Stimulated activated naive CD8-positive, alpha-beta T cell treated with anti-CD3 and anti-CD28 coated beads, Interleukin-15, amount 100 ng/mL, for 72 hours (primary cell): Measurements from ENCODE around the gene GRIA4.

Experiments
- ATAC-seq: fragments of 150-1000 bp; cut with Tn5 transposase; 2 replicates; pipeline ENCODE4 v1.10.0; 2021; ENCODE audit warnings: mild to moderate bottlenecking, moderate library complexity
- DNase-seq, 2 donors: peaks; one replicate each; pipeline ENCODE4 v3.0.0; 2021 to 2022
- H3K27ac Mint-ChIP-seq, 2 donors: one replicate each; pipeline ENCODE4 v1.8.0; 2022; ENCODE audit warnings: mild to moderate bottlenecking in 2 of 2, mixed read lengths in 2 of 2, moderate library complexity in 2 of 2
- H3K27me3 Mint-ChIP-seq: one replicate; pipeline ENCODE4 v1.8.0; 2022; ENCODE audit warnings: mixed read lengths
- H3K4me1 Mint-ChIP-seq: one replicate; pipeline ENCODE4 v1.8.0; 2022; ENCODE audit warnings: mild to moderate bottlenecking, mixed read lengths
- H3K4me3 Mint-ChIP-seq, 2 donors: one replicate each; pipeline ENCODE4 v1.8.0; 2022; ENCODE audit warnings: mild to moderate bottlenecking in 2 of 2, mixed read lengths in 2 of 2, moderate library complexity in 1 of 2
- H3K9me3 Mint-ChIP-seq, 2 donors: one replicate each; pipeline ENCODE4 v1.8.0; 2022; ENCODE audit warnings: mixed read lengths in 2 of 2

Gene GRIA4

GRCh38 chr11:105834461-105834860 is 224.6 kb downstream of the GRIA4 start:
- ATAC-seq (no peak), DNase-seq (no peak)
- H3K4me3 Mint-ChIP-seq, result no peak overlapping the region
- H3K27me3 Mint-ChIP-seq, result no peaks in the 10 kb centered on the region
- H3K27ac Mint-ChIP-seq, result no peak overlapping the region
- no peaks in the 10 kb centered on the region for H3K4me1 Mint-ChIP-seq
- H3K9me3 Mint-ChIP-seq, result no peaks in the 10 kb centered on the region

GRCh38 chr11:105838668-105839384 is 229.0 kb downstream of the GRIA4 start:
- Mint-ChIP-seq H3K27me3 (no peaks in the 10 kb centered on the region), H3K9me3 (no peaks in the 10 kb centered on the region), H3K4me3 (no peak overlapping the region), H3K4me1 (no peaks in the 10 kb centered on the region), H3K27ac (no peak overlapping the region)
- no peak for DNase-seq
- no peak for ATAC-seq

- no peaks in the 10 kb centered on the region for H3K9me3 Mint-ChIP-seq
- H3K27ac Mint-ChIP-seq, result no peak overlapping the region
- H3K4me3 Mint-ChIP-seq, result no peak overlapping the region
- H3K27me3 Mint-ChIP-seq, result no peaks in the 10 kb centered on the region
- no peaks in the 10 kb centered on the region for H3K4me1 Mint-ChIP-seq
- ATAC-seq (no peak), DNase-seq (no peak)
Measured at GRCh38 chr11:105840391-105840790, 230.5 kb downstream of the GRIA4 start.

GRCh38 chr11:105852403-105852802 is 242.5 kb downstream of the GRIA4 start:
- Mint-ChIP-seq H3K27ac (no peak overlapping the region), H3K27me3 (peaks cover 11% of the 10 kb centered on the region), H3K9me3 (no peaks in the 10 kb centered on the region), H3K4me1 (no peaks in the 10 kb centered on the region), H3K4me3 (no peak overlapping the region)
- no peak for ATAC-seq
- no peak for DNase-seq

GRCh38 chr11:105854269-105854668 is 244.4 kb downstream of the GRIA4 start:
- no peak overlapping the region for H3K27ac Mint-ChIP-seq
- no peak overlapping the region for H3K4me3 Mint-ChIP-seq
- DNase-seq, result no peak
- ATAC-seq, result no peak
- H3K27me3 Mint-ChIP-seq, result peaks cover 16% of the 10 kb centered on the region
- no peaks in the 10 kb centered on the region for H3K9me3 Mint-ChIP-seq
- no peaks in the 10 kb centered on the region for H3K4me1 Mint-ChIP-seq

- DNase-seq (no peak), ATAC-seq (no peak)
- Mint-ChIP-seq H3K4me3 (no peak overlapping the region), H3K27me3 (peaks cover 9% of the 10 kb centered on the region), H3K9me3 (no peaks in the 10 kb centered on the region), H3K4me1 (no peaks in the 10 kb centered on the region), H3K27ac (no peak overlapping the region)
Measured at GRCh38 chr11:105856954-105857353, 247.1 kb downstream of the GRIA4 start.

GRCh38 chr11:105857728-105858127 is 247.9 kb downstream of the GRIA4 start:
- Mint-ChIP-seq H3K4me1 (no peaks in the 10 kb centered on the region), H3K27ac (no peak overlapping the region), H3K9me3 (no peaks in the 10 kb centered on the region), H3K4me3 (no peak overlapping the region), H3K27me3 (peaks cover 9% of the 10 kb centered on the region)
- DNase-seq, result no peak
- ATAC-seq, result no peak

GRCh38 chr11:105858841-105859240 is 249.0 kb downstream of the GRIA4 start:
- no peak overlapping the region for H3K27ac Mint-ChIP-seq
- no peaks in the 10 kb centered on the region for H3K9me3 Mint-ChIP-seq
- H3K4me1 Mint-ChIP-seq, result no peaks in the 10 kb centered on the region
- DNase-seq (no peak), ATAC-seq (no peak)
- peaks cover 9% of the 10 kb centered on the region for H3K27me3 Mint-ChIP-seq
- H3K4me3 Mint-ChIP-seq, result no peak overlapping the region

- DNase-seq, result no peak
- Mint-ChIP-seq H3K27ac (no peak overlapping the region), H3K4me1 (no peaks in the 10 kb centered on the region), H3K27me3 (peaks cover 9% of the 10 kb centered on the region), H3K9me3 (no peaks in the 10 kb centered on the region), H3K4me3 (no peak overlapping the region)
- no peak for ATAC-seq
Measured at GRCh38 chr11:105860105-105860504, 250.2 kb downstream of the GRIA4 start.

- no peaks in the 10 kb centered on the region for H3K4me1 Mint-ChIP-seq
- peaks cover 9% of the 10 kb centered on the region for H3K27me3 Mint-ChIP-seq
Measured at GRCh38 chr11:105861225-105861624, 251.4 kb downstream of the GRIA4 start.

GRCh38 chr11:105862736-105863367 is 253.0 kb downstream of the GRIA4 start:
- Mint-ChIP-seq H3K27me3 (peaks cover 10% of the 10 kb centered on the region), H3K4me3 (no peak overlapping the region), H3K27ac (no peak overlapping the region), H3K9me3 (no peaks in the 10 kb centered on the region), H3K4me1 (no peaks in the 10 kb centered on the region)
- DNase-seq (no peak), ATAC-seq (no peak)

More at GRCh38 chr11:105861225-105861624, 251.4 kb downstream of the GRIA4 start:
- no peaks in the 10 kb centered on the region for H3K9me3 Mint-ChIP-seq
- DNase-seq (no peak), ATAC-seq (peak; percentile 18)
- H3K27ac Mint-ChIP-seq, result no peak overlapping the region
- no peak overlapping the region for H3K4me3 Mint-ChIP-seq

- no peak for DNase-seq
- no peak for ATAC-seq
- H3K4me3 Mint-ChIP-seq, result no peak overlapping the region
- no peaks in the 10 kb centered on the region for H3K9me3 Mint-ChIP-seq
- no peaks in the 10 kb centered on the region for H3K4me1 Mint-ChIP-seq
- no peak overlapping the region for H3K27ac Mint-ChIP-seq
- H3K27me3 Mint-ChIP-seq, result peaks cover 9% of the 10 kb centered on the region
Measured at GRCh38 chr11:105863523-105863922, 253.7 kb downstream of the GRIA4 start.

- Mint-ChIP-seq H3K27ac (no peak overlapping the region), H3K27me3 (peaks cover 9% of the 10 kb centered on the region), H3K4me3 (no peak overlapping the region), H3K9me3 (no peaks in the 10 kb centered on the region), H3K4me1 (no peaks in the 10 kb centered on the region)
- ATAC-seq, result no peak
- no peak for DNase-seq
Measured at GRCh38 chr11:105867742-105868141, 257.9 kb downstream of the GRIA4 start.

- H3K27me3 Mint-ChIP-seq, result peaks cover 9% of the 10 kb centered on the region
Measured at GRCh38 chr11:105868762-105869285, 259.0 kb downstream of the GRIA4 start.

GRCh38 chr11:105870516-105871113 is 260.7 kb downstream of the GRIA4 start:
- no peak for DNase-seq
- Mint-ChIP-seq H3K4me1 (no peaks in the 10 kb centered on the region), H3K27ac (peak overlapping the region in 1 of 2 donors; percentile 8), H3K4me3 (no peak overlapping the region), H3K27me3 (peaks cover 9% of the 10 kb centered on the region), H3K9me3 (no peaks in the 10 kb centered on the region)
- ATAC-seq, result no peak

More at GRCh38 chr11:105868762-105869285, 259.0 kb downstream of the GRIA4 start:
- no peak overlapping the region for H3K4me3 Mint-ChIP-seq
- H3K9me3 Mint-ChIP-seq, result no peaks in the 10 kb centered on the region
- ATAC-seq (no peak), DNase-seq (no peak)
- no peaks in the 10 kb centered on the region for H3K4me1 Mint-ChIP-seq
- H3K27ac Mint-ChIP-seq, result no peak overlapping the region

GRCh38 chr11:105878510-105878909 is 268.6 kb downstream of the GRIA4 start:
- Mint-ChIP-seq H3K4me3 (no peak overlapping the region), H3K4me1 (no peaks in the 10 kb centered on the region), H3K27ac (no peak overlapping the region), H3K27me3 (no peaks in the 10 kb centered on the region), H3K9me3 (no peaks in the 10 kb centered on the region)
- ATAC-seq (no peak), DNase-seq (no peak)
